Stimulated activated naive B cell treated with anti-CD40 and anti-IgM and Interleukin-4, amounts not matched to agents 10 μg/mL and 1 μg/mL and 100 μg/mL, for 72 hours (primary cell): Measurements from ENCODE around the gene UBE2S.
"Not testable (repeated sequence)": the region's sequence is repeated elsewhere in the genome, so short reads cannot be mapped to it uniquely, and the experiment has no call there.

Source experiments
- ATAC-seq, 2 donors: fragments of 150-1000 bp; cut with Tn5 transposase; replicated peaks; 2 replicates each; pipeline ENCODE4 v1.10.0; 2021; ENCODE audit warnings: moderate library complexity in 1 of 2
- DNase-seq: peaks from one replicate; pipeline ENCODE4 v3.0.0; 2021
- H3K27ac Mint-ChIP-seq: one replicate; pipeline ENCODE4 v1.8.0; 2022; ENCODE audit warnings: mild to moderate bottlenecking, mixed read lengths
- H3K27me3 Mint-ChIP-seq, 2 donors: one replicate each; pipeline ENCODE4 v1.8.0; 2022; ENCODE audit warnings: mixed read lengths in 2 of 2
- H3K36me3 Mint-ChIP-seq, 2 donors: one replicate each; pipeline ENCODE4 v1.8.0; 2022; ENCODE audit warnings: mixed read lengths in 2 of 2, mild to moderate bottlenecking in 1 of 2
- H3K4me1 Mint-ChIP-seq, 2 donors: one replicate each; pipeline ENCODE4 v1.8.0; 2022; ENCODE audit warnings: mixed read lengths in 2 of 2, mild to moderate bottlenecking in 1 of 2
- H3K4me3 Mint-ChIP-seq, 2 donors: one replicate each; pipeline ENCODE4 v1.8.0; 2022; ENCODE audit warnings: mild to moderate bottlenecking in 2 of 2, mixed read lengths in 2 of 2, moderate library complexity in 1 of 2
- H3K9me3 Mint-ChIP-seq, 2 donors: one replicate each; pipeline ENCODE4 v1.8.0; 2022; ENCODE audit warnings: mixed read lengths in 2 of 2, mild to moderate bottlenecking in 1 of 2

UBE2S gene

GRCh38 chr19:55407550-55407799 lies at the start of gene UBE2S:
UBE2S (minus strand) TSS chr19:55407788; CDS start chr19:55407589, 199 bp downstream.
- H3K36me3 Mint-ChIP-seq, result peaks cover 22 to 34% of the 10 kb centered on the region in 2 donors
- DNase-seq, H3K27me3 Mint-ChIP-seq: not testable (repeated sequence)
- ATAC-seq, result peak; percentile 11 to 74
- H3K4me3 Mint-ChIP-seq, result peak within 1 kb of the TSS; percentile 96
- H3K27ac Mint-ChIP-seq, result peak within 1 kb of the TSS; percentile 100
- peaks cover 4 to 11% of the 10 kb centered on the region in 2 donors for H3K9me3 Mint-ChIP-seq
- H3K4me1 Mint-ChIP-seq, result peaks cover 22 to 36% of the 10 kb centered on the region in 2 donors

GRCh38 chr19:55456347-55456746 lies 48.8 kb upstream of the UBE2S start:
- Mint-ChIP-seq H3K36me3 (peaks cover 28 to 36% of the 10 kb centered on the region in 2 donors), H3K27me3 (peaks cover 17 to 34% of the 10 kb centered on the region in 2 donors), H3K27ac (no peak overlapping the region), H3K4me1 (peaks cover 22 to 50% of the 10 kb centered on the region in 2 donors), H3K9me3 (no peaks in the 10 kb centered on the region), H3K4me3 (no peak overlapping the region)
- DNase-seq, result no peak
- ATAC-seq, result no peak

- H3K9me3 Mint-ChIP-seq, result no peaks in the 10 kb centered on the region
- no peak overlapping the region for H3K27ac Mint-ChIP-seq
- no peak overlapping the region for H3K4me3 Mint-ChIP-seq
- H3K27me3 Mint-ChIP-seq, result peaks cover 21 to 35% of the 10 kb centered on the region in 2 donors
- ATAC-seq (no peak), DNase-seq (no peak)
- H3K36me3 Mint-ChIP-seq, result peaks cover 28 to 36% of the 10 kb centered on the region in 2 donors
- peaks cover 21 to 50% of the 10 kb centered on the region in 2 donors for H3K4me1 Mint-ChIP-seq
Measured at GRCh38 chr19:55455576-55456235, 48.1 kb upstream of the UBE2S start.

- Mint-ChIP-seq H3K4me3 (no peak overlapping the region), H3K27ac (no peak overlapping the region), H3K9me3 (no peaks in the 10 kb centered on the region), H3K4me1 (peaks cover 20 to 46% of the 10 kb centered on the region in 2 donors), H3K36me3 (peaks cover 28 to 36% of the 10 kb centered on the region in 2 donors), H3K27me3 (peaks cover 26 to 35% of the 10 kb centered on the region in 2 donors)
- ATAC-seq, result peak; percentile 53 to 67
- no peak for DNase-seq
Measured at GRCh38 chr19:55454787-55455243, 47.2 kb upstream of the UBE2S start.

GRCh38 chr19:55453511-55454260 lies 46.1 kb upstream of the UBE2S start:
- H3K4me3 Mint-ChIP-seq, result peak overlapping the region; percentile 34 to 36
- peak overlapping the region; percentile 7 for H3K27ac Mint-ChIP-seq
- peaks cover 28 to 36% of the 10 kb centered on the region in 2 donors for H3K36me3 Mint-ChIP-seq
- DNase-seq (no peak), ATAC-seq (no peak)
- H3K9me3 Mint-ChIP-seq, result no peaks in the 10 kb centered on the region
- peaks cover 20 to 42% of the 10 kb centered on the region in 2 donors for H3K4me1 Mint-ChIP-seq
- peaks cover 26 to 35% of the 10 kb centered on the region in 2 donors for H3K27me3 Mint-ChIP-seq

- H3K9me3 Mint-ChIP-seq, result no peaks in the 10 kb centered on the region
- ATAC-seq (peak; percentile 19 to 46), DNase-seq (no peak)
- peak overlapping the region in 1 of 2 donors; percentile 34 for H3K4me3 Mint-ChIP-seq
- peaks cover 28 to 36% of the 10 kb centered on the region in 2 donors for H3K36me3 Mint-ChIP-seq
- no peak overlapping the region for H3K27ac Mint-ChIP-seq
- peaks cover 26 to 35% of the 10 kb centered on the region in 2 donors for H3K27me3 Mint-ChIP-seq
- H3K4me1 Mint-ChIP-seq, result peaks cover 20 to 42% of the 10 kb centered on the region in 2 donors
Measured at GRCh38 chr19:55452749-55453346, 45.3 kb upstream of the UBE2S start.

GRCh38 chr19:55451965-55452748 lies 44.6 kb upstream of the UBE2S start:
- no peak for DNase-seq
- Mint-ChIP-seq H3K4me1 (peaks cover 20 to 42% of the 10 kb centered on the region in 2 donors), H3K36me3 (peaks cover 28 to 36% of the 10 kb centered on the region in 2 donors), H3K9me3 (no peaks in the 10 kb centered on the region), H3K27ac (no peak overlapping the region), H3K27me3 (peaks cover 26 to 35% of the 10 kb centered on the region in 2 donors), H3K4me3 (peak overlapping the region; percentile 72 to 79)
- ATAC-seq, result no peak

GRCh38 chr19:55451163-55451964 lies 43.8 kb upstream of the UBE2S start:
- Mint-ChIP-seq H3K4me1 (peaks cover 19 to 42% of the 10 kb centered on the region in 2 donors), H3K9me3 (no peaks in the 10 kb centered on the region), H3K36me3 (peaks cover 28 to 30% of the 10 kb centered on the region in 2 donors), H3K27ac (peak overlapping the region; percentile 43), H3K27me3 (peaks cover 26 to 35% of the 10 kb centered on the region in 2 donors), H3K4me3 (peak overlapping the region; percentile 72 to 79)
- DNase-seq (no peak), ATAC-seq (peak in 1 of 2 donors; percentile 27)

GRCh38 chr19:55449469-55449868 lies 41.9 kb upstream of the UBE2S start:
- ATAC-seq (no peak), DNase-seq (no peak)
- Mint-ChIP-seq H3K4me1 (peaks cover 19 to 31% of the 10 kb centered on the region in 2 donors), H3K27me3 (peaks cover 40 to 47% of the 10 kb centered on the region in 2 donors), H3K9me3 (no peaks in the 10 kb centered on the region), H3K4me3 (no peak overlapping the region), H3K27ac (no peak overlapping the region), H3K36me3 (peaks cover 16% of the 10 kb centered on the region in 2 donors)

GRCh38 chr19:55448175-55448490 lies 40.5 kb upstream of the UBE2S start:
- not testable (repeated sequence) for H3K9me3 Mint-ChIP-seq, H3K36me3 Mint-ChIP-seq, DNase-seq, ATAC-seq, H3K4me3 Mint-ChIP-seq, H3K27ac Mint-ChIP-seq
- Mint-ChIP-seq H3K27me3 (peaks cover 40 to 48% of the 10 kb centered on the region in 2 donors), H3K4me1 (peaks cover 12 to 28% of the 10 kb centered on the region in 2 donors)

GRCh38 chr19:55447421-55448174 lies 40.0 kb upstream of the UBE2S start:
- Mint-ChIP-seq H3K4me1 (peaks cover 16 to 28% of the 10 kb centered on the region in 2 donors), H3K36me3 (no peaks in the 10 kb centered on the region), H3K27me3 (peaks cover 45 to 48% of the 10 kb centered on the region in 2 donors), H3K9me3 (no peaks in the 10 kb centered on the region), H3K4me3 (no peak overlapping the region), H3K27ac (no peak overlapping the region)
- ATAC-seq, result peak; percentile 31 to 48
- no peak for DNase-seq

- Mint-ChIP-seq H3K4me1 (peaks cover 20 to 30% of the 10 kb centered on the region in 2 donors), H3K36me3 (peaks cover 2 to 4% of the 10 kb centered on the region in 2 donors), H3K27me3 (peaks cover 52 to 53% of the 10 kb centered on the region in 2 donors), H3K27ac (no peak overlapping the region), H3K4me3 (no peak overlapping the region), H3K9me3 (peaks cover 0 to 3% of the 10 kb centered on the region in 2 donors)
- DNase-seq (no peak), ATAC-seq (no peak)
Measured at GRCh38 chr19:55446060-55446459, 38.5 kb upstream of the UBE2S start.

- peaks cover 2 to 8% of the 10 kb centered on the region in 2 donors for H3K36me3 Mint-ChIP-seq
- no peak for DNase-seq
- peaks cover 54 to 64% of the 10 kb centered on the region in 2 donors for H3K27me3 Mint-ChIP-seq
- H3K4me1 Mint-ChIP-seq, result peaks cover 21 to 28% of the 10 kb centered on the region in 2 donors
- peak overlapping the region; percentile 27 for H3K27ac Mint-ChIP-seq
- H3K4me3 Mint-ChIP-seq, result no peak overlapping the region
- ATAC-seq, result no peak
- peaks cover 0 to 3% of the 10 kb centered on the region in 2 donors for H3K9me3 Mint-ChIP-seq
Measured at GRCh38 chr19:55444646-55445045, 37.1 kb upstream of the UBE2S start.
